HG03565 (cell line): ENCODE results near the gene TXNDC16.
"Not testable (repeated sequence)": the region's sequence is repeated elsewhere in the genome, so short reads cannot be mapped to it uniquely, and the experiment has no call there.

Experiments
- ATAC-seq: cut with Tn5 transposase; IDR thresholded peaks from one replicate; pipeline ENCODE4 v1.9.1; 2021; ENCODE audit warnings: mild to moderate bottlenecking, moderate library complexity; ENCODE audit not compliant: unreplicated experiment

The TXNDC16 gene

GRCh38 chr14:52545584-52546317 is 6.6 kb downstream of the TXNDC16 start:
- no peak for ATAC-seq

GRCh38 chr14:52538623-52539022 is 13.7 kb downstream of the TXNDC16 start:
- ATAC-seq, result no peak

GRCh38 chr14:52536269-52536668 is 16.0 kb downstream of the TXNDC16 start:
- ATAC-seq, result no peak

- no peak for ATAC-seq
These were observed 20.8 kb downstream of the TXNDC16 start for GRCh38 chr14:52531481-52531880.

- ATAC-seq, result no peak
These were observed 25.3 kb downstream of the TXNDC16 start for GRCh38 chr14:52527052-52527451.

- no peak for ATAC-seq
These were observed 29.5 kb downstream of the TXNDC16 start for GRCh38 chr14:52522581-52523345.

GRCh38 chr14:52522033-52522432 is 30.3 kb downstream of the TXNDC16 start:
- no peak for ATAC-seq

GRCh38 chr14:52514046-52514811 is 38.1 kb downstream of the TXNDC16 start:
- ATAC-seq, result no peak

GRCh38 chr14:52513249-52513648 is 39.1 kb downstream of the TXNDC16 start:
- no peak for ATAC-seq

GRCh38 chr14:52494444-52494843 is 57.9 kb downstream of the TXNDC16 start:
- ATAC-seq, result no peak

- ATAC-seq, result no peak
These were observed 66.8 kb downstream of the TXNDC16 start for GRCh38 chr14:52485350-52485960.

- peak; percentile 46 for ATAC-seq
These were observed 70.4 kb downstream of the TXNDC16 start for GRCh38 chr14:52481864-52482263.

- no peak for ATAC-seq
These were observed 78.7 kb downstream of the TXNDC16 start for GRCh38 chr14:52473557-52473956.

- ATAC-seq, result no peak
These were observed 79.6 kb downstream of the TXNDC16 start for GRCh38 chr14:52472728-52473127.

- ATAC-seq, result not testable (repeated sequence)
These were observed 80.1 kb downstream of the TXNDC16 start for GRCh38 chr14:52472251-52472650.

GRCh38 chr14:52467515-52468266 is 84.6 kb downstream of the TXNDC16 start:
- peak; percentile 60 for ATAC-seq

- no peak for ATAC-seq
These were observed 88.1 kb downstream of the TXNDC16 start for GRCh38 chr14:52464175-52464574.

- no peak for ATAC-seq
These were observed 88.9 kb downstream of the TXNDC16 start for GRCh38 chr14:52463375-52463774.

- no peak for ATAC-seq
These were observed 90.6 kb downstream of the TXNDC16 start for GRCh38 chr14:52461721-52462120.

GRCh38 chr14:52458721-52459085 is 93.6 kb downstream of the TXNDC16 start:
- ATAC-seq, result no peak
